AG09309 (cell line): ENCODE data around the gene PARD3.
"Not testable (repeated sequence)": the region's sequence is repeated elsewhere in the genome, so short reads cannot be mapped to it uniquely, and the experiment has no call there.

ENCODE experiments used
- DNase-seq: peaks from one replicate; pipeline ENCODE4 v3.0.0-alpha.2; 2010; ENCODE audit warnings: low read depth
- H3K4me3 ChIP-seq: 2 replicates; pipeline ENCODE4 v1.5.1; 2011; ENCODE audit warnings: mild to moderate bottlenecking, low read depth, low read length, moderate library complexity; ENCODE audit not compliant: control insufficient read depth
- CTCF ChIP-seq: IDR thresholded peaks from 2 replicates; pipeline ENCODE4 v1.5.1; 2011; ENCODE audit warnings: mild to moderate bottlenecking, low read depth, low read length, inconsistent platforms; ENCODE audit not compliant: insufficient read depth, control insufficient read depth; ENCODE audit errors: missing control alignments

PARD3 gene

GRCh38 chr10:34433241-34434076, 381.6 kb downstream of the PARD3 start:
- DNase-seq = peak; percentile 51
- TF ChIP-seq CTCF = no peak
- H3K4me3 ChIP-seq = no peak overlapping the region

- DNase-seq = no peak
- H3K4me3 ChIP-seq = no peak overlapping the region
- TF ChIP-seq CTCF = no peak
Observed at GRCh38 chr10:34432589-34432988, 382.5 kb downstream of the PARD3 start.

GRCh38 chr10:34430685-34431084, 384.4 kb downstream of the PARD3 start:
- DNase-seq = no peak
- no peak overlapping the region for H3K4me3 ChIP-seq
- no peak for TF ChIP-seq CTCF

GRCh38 chr10:34428501-34428900, 386.6 kb downstream of the PARD3 start:
- no peak for TF ChIP-seq CTCF
- no peak for DNase-seq
- H3K4me3 ChIP-seq = no peak overlapping the region

GRCh38 chr10:34427911-34428216, 387.2 kb downstream of the PARD3 start:
- no peak overlapping the region for H3K4me3 ChIP-seq
- DNase-seq = no peak
- TF ChIP-seq CTCF = no peak

GRCh38 chr10:34427158-34427910, 387.8 kb downstream of the PARD3 start:
- DNase-seq, H3K4me3 ChIP-seq: not testable (repeated sequence)

GRCh38 chr10:34426538-34427157, 388.4 kb downstream of the PARD3 start:
- not testable (repeated sequence) for H3K4me3 ChIP-seq, DNase-seq
